OCI-LY7 (cell line): Measurements from ENCODE around the gene NOTCH3. TPM values are rescaled to one million over a fixed set of nuclear protein-coding genes. Genes with fewer than 3 reads are reported as not detected.

ENCODE experiments used
- BruUV-seq: library from RNA; stranded (reverse); fragments of 400-500 nt; replicated peaks from 2 replicates; lab custom pipeline; 2021; lab: Mats Ljungman, UMichigan
- CTCF ChIA-PET: fragments of 300-600 bp; sonication (Branson Sonifier 250); formaldehyde crosslinking; loops from one replicate; lab custom pipeline; 2022; ENCODE audit warnings: antibody characterized with exemption; ENCODE audit not compliant: unreplicated experiment; lab: Charles Lee
- POLR2A ChIA-PET: fragments of 300-600 bp; sonication (Branson Sonifier 250); formaldehyde crosslinking; loops from one replicate; lab custom pipeline; 2022; ENCODE audit warnings: antibody characterized with exemption; lab: Charles Lee
- DNase-seq: peaks from one replicate; pipeline ENCODE4 v3.0.0-alpha.2; 2015; ENCODE audit warnings: low spot score
- H2AFZ ChIP-seq: fragments of 200-600 bp; sonication (generic), shearing (Covaris generic); 2 replicates; pipeline ENCODE4 v1.6.1; 2014; ENCODE audit warnings: mild to moderate bottlenecking, antibody characterized with exemption, low read length, moderate library complexity
- H3K27ac ChIP-seq: fragments of 200-600 bp; sonication (generic); 2 replicates; pipeline ENCODE4 v1.5.1; 2014; ENCODE audit warnings: mixed run types, low read depth, mild to moderate bottlenecking, moderate library complexity, low read length, inconsistent platforms; ENCODE audit not compliant: poor library complexity, severe bottlenecking
- H3K36me3 ChIP-seq: fragments of 200-600 bp; sonication (generic); 2 replicates; pipeline ENCODE4 v1.6.1; 2014; ENCODE audit warnings: mild to moderate bottlenecking, antibody characterized with exemption, low read length, moderate library complexity, mixed read lengths; ENCODE audit not compliant: insufficient read depth
- H3K4me1 ChIP-seq: fragments of 200-600 bp; sonication (generic); 2 replicates; pipeline ENCODE4 v1.5.1; 2014; ENCODE audit warnings: mild to moderate bottlenecking, low read length; ENCODE audit not compliant: insufficient read depth, poor library complexity, severe bottlenecking
- H3K4me2 ChIP-seq: fragments of 200-600 bp; sonication (generic); 2 replicates; pipeline ENCODE4 v1.6.1; 2014; ENCODE audit warnings: mild to moderate bottlenecking, low read length
- H3K4me3 ChIP-seq: fragments of 200-600 bp; sonication (generic); 2 replicates; pipeline ENCODE4 v1.5.1; 2014; ENCODE audit warnings: mild to moderate bottlenecking, low read depth, low read length; ENCODE audit not compliant: poor library complexity, severe bottlenecking
- H3K79me2 ChIP-seq: fragments of 200-600 bp; sonication (generic); 2 replicates; pipeline ENCODE4 v1.6.1; 2016; ENCODE audit warnings: low read depth, mild to moderate bottlenecking, low read length, moderate library complexity, mixed read lengths; ENCODE audit not compliant: insufficient read depth
- H3K9me2 ChIP-seq: fragments of 200-600 bp; sonication (generic); 2 replicates; pipeline ENCODE4 v1.6.1; 2016; ENCODE audit warnings: mild to moderate bottlenecking, low read length, mixed read lengths; ENCODE audit not compliant: insufficient read depth
- H3K9me3 ChIP-seq: fragments of 200-600 bp; sonication (generic); 2 replicates; pipeline ENCODE4 v1.6.1; 2014; ENCODE audit warnings: mild to moderate bottlenecking, mixed run types, low read length, mixed read lengths
- H4K20me1 ChIP-seq: fragments of 200-600 bp; sonication (generic); 2 replicates; pipeline ENCODE4 v1.6.1; 2014; ENCODE audit warnings: mild to moderate bottlenecking, antibody characterized with exemption, low read length, moderate library complexity, mixed read lengths; ENCODE audit not compliant: insufficient read depth
- EZH2phosphoT487 ChIP-seq: fragments of 200-600 bp; sonication (generic); IDR thresholded peaks from 2 replicates; pipeline ENCODE4 v1.6.1; 2018; ENCODE audit warnings: low read depth, borderline replicate concordance, mild to moderate bottlenecking, mixed run types, antibody characterized with exemption, low read length, moderate library complexity, mixed read lengths
- intact Hi-C: fragments of 100-400 bp; cut with micrococcal nuclease; formaldehyde crosslinking; loops from one replicate; pipeline ENCODE4 v1.10.0; 2022; ENCODE audit not compliant: unreplicated experiment
- total RNA-seq, 2 experiments: library from RNA; depleted of rRNA in 1 of 2; stranded (reverse); fragments of >200 nt in 1 of 2; shearing (Covaris generic) in 1 of 2; gene quantifications; 2 replicates each; pipeline ENCODE4 v1.2.3, GENCODE V29; 2014 to 2022
- TF ChIP-seq, protein P1 (sequence below): fragments of 200-600 bp; sonication (generic); conservative IDR thresholded peaks from 2 replicates; pipeline ENCODE4 v1.5.1; 2014; ENCODE audit warnings: mild to moderate bottlenecking, antibody characterized with exemption, low read length, moderate library complexity, mixed read lengths

Gene NOTCH3
- total RNA-seq, 2 experiments from 2014 or later: 0.25 TPM; not detected in 1

DNA sequence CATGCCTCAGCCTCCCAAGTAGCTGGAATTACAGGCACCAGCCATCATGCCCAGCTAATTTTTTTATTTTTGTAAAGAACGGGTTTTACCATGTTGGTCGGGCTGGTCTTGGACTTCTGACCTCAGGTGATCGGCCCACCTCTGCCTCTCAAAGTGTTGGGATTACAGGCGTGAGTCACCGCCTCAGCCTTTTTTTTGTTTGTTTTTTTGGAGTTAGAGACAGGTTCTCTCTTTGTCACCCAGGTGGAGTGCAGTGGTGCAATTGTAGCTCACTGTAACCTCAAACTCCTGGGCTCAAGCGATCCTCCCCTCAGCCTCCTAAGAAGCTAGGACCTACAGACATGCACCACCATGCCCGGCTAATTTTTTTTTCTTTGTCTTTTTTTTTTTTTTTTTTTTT, 15.6 kb upstream of the NOTCH3 start:
- H3K36me3 ChIP-seq: no peaks in the 10 kb centered on the region
- H3K4me2 ChIP-seq: no peak overlapping the region
- H4K20me1 ChIP-seq: no peaks in the 10 kb centered on the region
- intact Hi-C loops: no loop called here
- no peak overlapping the region for H3K27ac ChIP-seq
- no TSS peak for BruUV-seq
- ChIA-PET POLR2A (interaction anchor here (0.7 kb wide), 2 partner anchors 9 to 87 kb away, joined by 3 to 7 read pairs; no protein-coding TSS in a partner anchor), CTCF (no interaction called here)
- H3K9me3 ChIP-seq: no peaks in the 10 kb centered on the region
- no peak for TF ChIP-seq EZH2phosphoT487
- TF ChIP-seq, protein P1, sequence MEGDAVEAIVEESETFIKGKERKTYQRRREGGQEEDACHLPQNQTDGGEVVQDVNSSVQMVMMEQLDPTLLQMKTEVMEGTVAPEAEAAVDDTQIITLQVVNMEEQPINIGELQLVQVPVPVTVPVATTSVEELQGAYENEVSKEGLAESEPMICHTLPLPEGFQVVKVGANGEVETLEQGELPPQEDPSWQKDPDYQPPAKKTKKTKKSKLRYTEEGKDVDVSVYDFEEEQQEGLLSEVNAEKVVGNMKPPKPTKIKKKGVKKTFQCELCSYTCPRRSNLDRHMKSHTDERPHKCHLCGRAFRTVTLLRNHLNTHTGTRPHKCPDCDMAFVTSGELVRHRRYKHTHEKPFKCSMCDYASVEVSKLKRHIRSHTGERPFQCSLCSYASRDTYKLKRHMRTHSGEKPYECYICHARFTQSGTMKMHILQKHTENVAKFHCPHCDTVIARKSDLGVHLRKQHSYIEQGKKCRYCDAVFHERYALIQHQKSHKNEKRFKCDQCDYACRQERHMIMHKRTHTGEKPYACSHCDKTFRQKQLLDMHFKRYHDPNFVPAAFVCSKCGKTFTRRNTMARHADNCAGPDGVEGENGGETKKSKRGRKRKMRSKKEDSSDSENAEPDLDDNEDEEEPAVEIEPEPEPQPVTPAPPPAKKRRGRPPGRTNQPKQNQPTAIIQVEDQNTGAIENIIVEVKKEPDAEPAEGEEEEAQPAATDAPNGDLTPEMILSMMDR: no peak
- no peaks in the 10 kb centered on the region for H3K9me2 ChIP-seq
- no peak overlapping the region for H2AFZ ChIP-seq
- H3K79me2 ChIP-seq: no peaks in the 10 kb centered on the region
- H3K4me3 ChIP-seq: no peak overlapping the region
- DNase-seq: no peak
- H3K4me1 ChIP-seq: no peaks in the 10 kb centered on the region

DNA sequence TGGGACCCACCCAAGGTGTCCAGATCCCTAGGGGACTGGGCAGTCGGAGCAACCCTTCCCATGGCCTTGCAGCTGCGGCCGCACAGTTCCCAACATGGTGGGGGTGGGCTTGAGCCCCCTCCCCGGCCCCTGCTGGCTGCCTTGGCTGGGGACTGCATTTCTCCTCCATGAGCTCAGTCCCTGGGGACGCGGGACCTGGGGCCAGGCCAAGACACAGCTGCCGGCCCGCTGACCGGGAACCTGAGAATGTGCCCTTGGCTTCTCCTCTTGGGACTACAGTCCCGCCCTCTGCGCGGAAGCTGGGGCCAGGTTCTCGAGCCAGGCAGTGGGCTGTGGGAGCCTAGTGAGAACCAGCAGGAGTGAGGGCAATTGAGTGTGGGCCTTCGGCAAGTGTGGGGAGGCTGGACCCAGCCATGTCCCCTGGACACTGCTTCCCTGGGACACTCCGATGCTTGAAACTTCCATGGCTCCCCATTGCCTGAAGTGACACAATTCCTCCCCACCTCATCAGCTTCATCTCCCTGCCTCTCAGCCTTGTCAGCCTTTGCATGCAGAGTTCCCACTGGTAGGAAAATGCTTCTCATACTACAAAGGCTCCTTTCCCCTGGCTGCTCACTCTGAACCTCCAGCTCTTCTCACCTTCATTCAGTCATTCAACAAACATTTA, 13.1 kb upstream of the NOTCH3 start:
- Histone ChIP-seq H3K4me1 (no peaks in the 10 kb centered on the region), H3K9me2 (no peaks in the 10 kb centered on the region), H3K9me3 (no peaks in the 10 kb centered on the region), H2AFZ (no peak overlapping the region), H4K20me1 (no peaks in the 10 kb centered on the region), H3K36me3 (no peaks in the 10 kb centered on the region), H3K27ac (no peak overlapping the region), H3K4me2 (no peak overlapping the region), H3K79me2 (no peaks in the 10 kb centered on the region), H3K4me3 (no peak overlapping the region)
- TF ChIP-seq, protein P1: no peak
- no peak for TF ChIP-seq EZH2phosphoT487
- BruUV-seq: no TSS peak
- intact Hi-C loops: no loop called here
- ChIA-PET POLR2A (interaction anchor here (0.5 kb wide), 1 partner anchor 12 kb away, joined by 3 read pairs; no protein-coding TSS in a partner anchor), CTCF (no interaction called here)
- DNase-seq: no peak

DNA sequence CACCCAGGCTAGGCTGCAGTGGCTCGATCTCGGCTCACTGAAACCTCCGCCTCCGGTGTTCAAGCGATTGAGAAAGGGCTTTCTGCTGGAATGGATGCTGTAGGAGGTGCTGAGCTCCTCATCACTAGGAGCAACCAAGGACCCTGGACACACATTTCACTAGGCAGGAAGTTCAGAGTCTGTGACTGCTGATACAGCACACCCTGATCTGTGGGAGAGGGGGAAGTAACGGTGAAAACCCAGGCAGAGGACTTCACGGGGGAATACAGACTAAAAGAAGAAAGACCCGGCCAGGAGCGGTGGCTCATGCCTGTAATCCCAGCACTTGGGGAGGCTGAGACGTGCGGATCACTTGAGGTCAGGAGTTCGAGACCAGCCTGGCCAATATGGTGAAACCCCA, 11.9 kb upstream of the NOTCH3 start:
- no TSS peak for BruUV-seq

More for the DNA sequence above, 11.9 kb upstream of the NOTCH3 start:
- H3K9me2 ChIP-seq: no peaks in the 10 kb centered on the region
- no peak overlapping the region for H2AFZ ChIP-seq
- no peak for DNase-seq
- no peak for TF ChIP-seq EZH2phosphoT487
- TF ChIP-seq, protein P1: no peak
- no peaks in the 10 kb centered on the region for H4K20me1 ChIP-seq
- H3K4me1 ChIP-seq: no peaks in the 10 kb centered on the region
- no peaks in the 10 kb centered on the region for H3K79me2 ChIP-seq
- ChIA-PET CTCF (no interaction called here), POLR2A (no interaction called here)
- H3K4me3 ChIP-seq: no peak overlapping the region
- H3K9me3 ChIP-seq: no peaks in the 10 kb centered on the region
- H3K27ac ChIP-seq: no peak overlapping the region
- intact Hi-C loops: no loop called here
- no peaks in the 10 kb centered on the region for H3K36me3 ChIP-seq
- H3K4me2 ChIP-seq: no peak overlapping the region
